BE2C (cell line): Measurements from ENCODE around the gene PITPNC1.
"Not testable (repeated sequence)": the region's sequence is repeated elsewhere in the genome, so short reads cannot be mapped to it uniquely, and the experiment has no call there.

Source experiments
- DNase-seq: peaks from one replicate; pipeline ENCODE4 v3.0.0-alpha.2; 2020
- H3K27me3 ChIP-seq: fragments of 250-450 bp; sonication (Bioruptor Pico); 2 replicates; pipeline ENCODE4 v1.5.1; 2020; ENCODE audit warnings: mild to moderate bottlenecking
- H3K36me3 ChIP-seq: fragments of 250-450 bp; sonication (Bioruptor Pico); 2 replicates; pipeline ENCODE4 v1.5.1; 2020; ENCODE audit warnings: mild to moderate bottlenecking
- H3K4me1 ChIP-seq: fragments of 250-450 bp; sonication (Bioruptor Pico); 2 replicates; pipeline ENCODE4 v1.5.1; 2020
- H3K4me3 ChIP-seq: 2 replicates; pipeline ENCODE4 v1.5.1; 2011; ENCODE audit warnings: low read depth, low read length
- H3K9me3 ChIP-seq: fragments of 250-450 bp; sonication (Bioruptor Pico); 2 replicates; pipeline ENCODE4 v1.5.1; 2020
- CTCF ChIP-seq: IDR thresholded peaks from 2 replicates; pipeline ENCODE4 v1.5.1; 2012; ENCODE audit warnings: mild to moderate bottlenecking, low read depth, low read length

PITPNC1 gene

GRCh38 chr17:67492824-67493517 is 115.9 kb downstream of the PITPNC1 start:
- TF ChIP-seq CTCF = no peak
- DNase-seq = no peak
- Histone ChIP-seq H3K9me3 (no peaks in the 10 kb centered on the region), H3K27me3 (no peaks in the 10 kb centered on the region), H3K36me3 (no peaks in the 10 kb centered on the region), H3K4me3 (no peak overlapping the region), H3K4me1 (peaks cover 31% of the 10 kb centered on the region)

- no peak for TF ChIP-seq CTCF
- peaks cover 30% of the 10 kb centered on the region for H3K4me1 ChIP-seq
- no peaks in the 10 kb centered on the region for H3K9me3 ChIP-seq
- H3K36me3 ChIP-seq = no peaks in the 10 kb centered on the region
- H3K27me3 ChIP-seq = no peaks in the 10 kb centered on the region
- no peak overlapping the region for H3K4me3 ChIP-seq
- DNase-seq = peak; percentile 40
Measured at GRCh38 chr17:67493812-67494211, 116.7 kb downstream of the PITPNC1 start.

- not testable (repeated sequence) for H3K9me3 ChIP-seq, H3K4me3 ChIP-seq, H3K36me3 ChIP-seq, H3K27me3 ChIP-seq, DNase-seq
- peaks cover 35% of the 10 kb centered on the region for H3K4me1 ChIP-seq
Measured at GRCh38 chr17:67495534-67495933, 118.5 kb downstream of the PITPNC1 start.

GRCh38 chr17:67496286-67496685 is 119.2 kb downstream of the PITPNC1 start:
- H3K4me3 ChIP-seq = no peak overlapping the region
- H3K36me3 ChIP-seq = no peaks in the 10 kb centered on the region
- no peak for TF ChIP-seq CTCF

GRCh38 chr17:67499685-67500084 is 122.6 kb downstream of the PITPNC1 start:
- Histone ChIP-seq H3K4me1 (peaks cover 9% of the 10 kb centered on the region), H3K4me3 (no peak overlapping the region), H3K36me3 (no peaks in the 10 kb centered on the region), H3K9me3 (no peaks in the 10 kb centered on the region), H3K27me3 (no peaks in the 10 kb centered on the region)
- DNase-seq = no peak
- no peak for TF ChIP-seq CTCF

More at GRCh38 chr17:67496286-67496685, 119.2 kb downstream of the PITPNC1 start:
- DNase-seq = no peak
- Histone ChIP-seq H3K4me1 (peaks cover 32% of the 10 kb centered on the region), H3K27me3 (no peaks in the 10 kb centered on the region), H3K9me3 (no peaks in the 10 kb centered on the region)

- Histone ChIP-seq H3K4me3 (no peak overlapping the region), H3K27me3 (no peaks in the 10 kb centered on the region), H3K36me3 (no peaks in the 10 kb centered on the region), H3K4me1 (peaks cover 9% of the 10 kb centered on the region), H3K9me3 (no peaks in the 10 kb centered on the region)
- peak; percentile 44 for DNase-seq
- TF ChIP-seq CTCF = no peak
Measured at GRCh38 chr17:67500261-67500660, 123.2 kb downstream of the PITPNC1 start.
